CD4-positive, alpha-beta T cell treated with Interleukin-6 at 100 ng/mL for 8 hours (primary cell): ENCODE measurements around the gene LRRC26.

Experiments used
- DNase-seq: peaks from one replicate; pipeline ENCODE4 v3.0.0-alpha.2; 2020; ENCODE audit warnings: mixed read lengths, low spot score

LRRC26 gene

GRCh38 chr9:137183980-137184595 is 14.2 kb upstream of the LRRC26 start:
- DNase-seq = no peak

- no peak for DNase-seq
Observed at GRCh38 chr9:137182836-137183235, 13.0 kb upstream of the LRRC26 start.

DNA sequence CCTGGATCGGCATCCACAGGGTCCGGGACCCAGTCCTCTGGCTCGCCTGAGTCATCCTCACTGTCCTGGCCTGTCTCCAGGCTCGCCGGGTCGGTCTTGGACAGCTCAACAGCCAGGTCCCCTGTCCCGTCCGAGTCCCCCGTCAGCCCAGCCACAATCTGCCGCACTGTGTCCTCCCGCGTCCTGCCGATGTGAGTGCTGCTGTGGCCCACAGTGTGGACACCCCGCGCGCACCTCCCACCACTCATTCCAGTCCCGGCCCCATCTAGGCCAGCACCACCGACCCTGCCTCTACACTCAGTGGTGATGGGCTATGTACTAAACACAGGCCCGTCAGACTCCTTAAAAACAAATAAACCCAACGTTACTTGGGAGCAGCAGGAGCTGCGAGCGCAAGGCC is 11.8 kb upstream of the LRRC26 start:
- DNase-seq = no peak

- DNase-seq = no peak
Observed at GRCh38 chr9:137180491-137180890, 10.6 kb upstream of the LRRC26 start.

DNA sequence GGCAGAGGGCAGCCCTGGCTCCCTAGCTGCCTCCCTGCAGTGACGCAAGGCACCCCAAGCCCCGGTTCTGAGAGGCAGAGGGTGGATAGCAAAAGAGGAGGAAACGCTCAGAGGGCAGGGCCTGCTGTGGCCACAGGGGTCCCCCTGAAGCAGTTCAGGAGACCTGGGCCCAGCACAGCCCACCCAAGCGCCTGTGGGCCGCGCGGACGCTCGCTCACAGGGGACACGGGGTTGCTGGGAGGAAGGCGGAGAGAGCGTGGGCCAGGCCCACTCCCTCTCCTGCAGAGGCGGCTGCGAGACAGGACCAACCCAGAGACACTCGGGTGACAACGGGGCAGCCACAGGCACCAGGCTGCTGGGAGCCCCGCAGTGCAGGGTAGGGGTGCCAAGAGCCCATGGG is 9.9 kb upstream of the LRRC26 start:
- DNase-seq = no peak

DNA sequence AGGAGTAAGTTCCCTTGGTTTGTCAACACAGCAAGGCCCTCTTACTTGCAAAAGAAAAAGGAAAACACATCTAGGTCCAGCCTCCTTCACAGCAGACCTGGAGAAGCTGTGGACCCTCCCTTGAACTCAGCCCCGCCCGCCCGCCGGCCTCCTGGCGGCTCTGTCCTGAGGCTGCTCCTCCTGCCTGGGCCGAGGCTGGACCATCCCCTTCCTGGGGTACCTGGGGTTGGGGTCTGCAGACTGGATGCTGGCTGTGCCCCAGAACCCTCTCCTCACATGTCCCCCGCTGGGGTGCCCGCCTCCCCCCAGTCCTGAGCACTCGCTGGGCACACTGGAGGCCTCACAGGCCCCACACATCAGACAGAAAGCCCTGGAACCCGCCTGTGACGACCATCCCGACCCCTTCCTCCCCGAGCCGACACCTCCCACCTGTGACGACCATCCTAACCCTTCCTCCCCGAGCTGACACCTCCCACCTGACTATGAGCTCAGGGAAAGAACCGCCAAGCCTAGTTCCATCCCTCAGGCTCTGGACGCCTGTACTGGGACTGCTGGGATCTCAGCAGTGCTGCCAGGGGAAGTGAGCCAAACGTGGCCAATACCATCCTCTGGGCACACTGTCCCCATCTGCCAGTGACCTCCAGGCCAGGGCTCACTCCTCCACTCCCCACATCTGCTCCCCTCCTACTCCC is 9.2 kb upstream of the LRRC26 start:
- DNase-seq = no peak

DNA sequence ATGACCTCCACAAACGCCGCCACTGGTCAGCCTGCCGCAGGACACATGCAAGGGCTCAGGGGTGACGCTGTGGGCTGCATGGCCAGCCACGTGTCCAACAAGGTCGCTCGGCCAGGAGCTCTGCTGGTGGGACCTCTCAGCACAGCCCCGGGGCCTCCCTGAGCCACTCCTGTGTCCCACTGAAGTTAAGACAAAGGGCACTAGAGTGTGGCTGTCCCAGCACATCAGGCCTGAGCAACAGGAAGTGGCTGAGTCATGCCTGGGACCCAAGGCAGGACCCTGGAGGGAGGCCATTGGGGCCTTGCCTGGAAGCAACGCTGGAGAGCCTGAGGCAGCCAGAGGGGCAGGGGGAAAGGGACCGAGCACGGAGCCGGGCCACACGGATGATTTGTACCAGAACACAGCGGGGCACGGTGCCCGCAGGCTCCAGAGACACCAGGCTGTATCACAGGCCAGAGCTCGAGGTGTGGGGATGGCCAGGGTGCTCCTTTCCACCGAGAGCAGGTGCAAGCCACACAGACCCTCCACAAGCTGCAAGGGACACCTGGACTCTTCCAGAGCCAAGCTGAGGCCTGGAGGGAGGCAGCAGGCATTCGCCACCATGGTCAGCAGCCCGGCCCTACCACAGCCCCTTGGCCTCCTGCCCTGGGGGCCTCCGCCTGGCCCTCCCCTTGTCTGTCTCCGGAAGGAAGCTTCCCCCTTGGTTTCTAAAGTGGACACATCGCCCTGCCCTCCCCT is 8.5 kb upstream of the LRRC26 start:
- DNase-seq = no peak

DNA sequence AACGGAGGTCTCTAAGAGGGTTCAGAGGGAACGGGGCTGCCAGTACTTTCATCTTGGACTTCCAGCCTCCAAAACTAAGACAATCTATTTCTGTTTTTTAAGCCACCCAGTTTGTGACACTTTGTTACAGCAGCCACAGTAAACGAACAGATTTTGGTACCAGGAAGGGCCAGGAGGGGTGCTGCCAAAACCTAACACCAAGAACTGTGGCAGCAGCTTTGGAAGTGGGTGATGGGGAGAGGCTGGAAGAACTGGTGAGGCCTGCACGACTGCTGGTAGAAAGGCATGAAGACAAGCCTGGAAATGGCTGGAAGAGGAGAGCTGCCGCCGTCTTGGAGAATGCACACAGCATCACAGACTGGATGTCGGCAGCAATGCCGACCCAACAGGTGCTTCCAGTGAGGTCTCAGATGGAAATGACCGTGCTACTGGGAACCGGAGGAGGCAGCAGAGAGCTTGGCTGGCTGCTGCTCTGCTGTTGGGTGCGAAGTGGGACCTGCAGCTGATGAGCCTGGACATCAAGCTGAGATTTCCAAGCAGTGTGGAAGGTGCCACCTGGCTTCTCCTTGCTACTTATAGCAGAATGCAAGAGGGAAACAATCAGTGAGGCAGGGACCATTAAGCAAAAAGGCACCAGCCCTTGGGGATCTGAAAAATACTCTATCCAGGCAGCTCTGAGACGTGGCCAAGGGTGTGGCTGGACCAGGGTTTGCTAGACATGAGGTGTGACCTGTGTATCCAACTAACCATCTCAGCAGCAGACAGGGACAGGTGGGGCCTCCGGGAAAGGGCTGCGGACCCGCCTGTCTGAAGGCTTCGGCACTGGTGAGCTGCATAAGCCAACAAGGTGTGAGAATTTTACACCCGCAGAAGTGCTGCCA is 6.7 kb upstream of the LRRC26 start:
- DNase-seq = no peak

DNA sequence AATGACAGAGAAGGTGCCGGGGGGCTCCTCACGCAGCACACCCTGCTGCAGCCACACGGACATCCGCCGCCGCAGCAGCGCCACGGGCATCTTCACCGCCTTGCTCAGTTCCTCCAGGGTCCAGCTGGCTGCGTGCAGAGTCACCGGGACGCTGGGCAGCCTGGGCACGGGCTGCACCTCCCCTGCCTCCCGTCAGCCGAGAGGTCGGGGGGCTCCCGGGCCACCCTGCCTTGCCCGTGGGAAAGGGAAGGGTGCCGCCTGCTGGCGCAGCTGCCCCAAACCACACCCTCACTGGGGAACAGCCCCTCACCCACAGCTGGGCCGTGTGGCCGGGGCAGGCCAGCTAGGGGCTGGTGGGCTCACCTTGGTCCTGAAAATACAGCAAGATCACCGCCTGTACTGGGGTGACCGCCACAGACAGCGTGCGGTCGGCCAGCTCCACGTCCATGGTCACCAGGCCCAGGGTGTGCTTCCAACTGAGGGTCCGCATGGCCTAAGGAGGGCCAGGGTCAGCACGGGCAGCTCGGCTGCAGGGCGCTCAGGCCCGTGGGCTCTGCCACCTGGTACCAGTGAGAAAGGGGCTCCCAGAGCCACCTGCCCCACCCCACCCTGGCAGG is 5.6 kb upstream of the LRRC26 start:
- no peak for DNase-seq

- no peak for DNase-seq
Observed at GRCh38 chr9:137174722-137175293, 5.0 kb upstream of the LRRC26 start.

DNA sequence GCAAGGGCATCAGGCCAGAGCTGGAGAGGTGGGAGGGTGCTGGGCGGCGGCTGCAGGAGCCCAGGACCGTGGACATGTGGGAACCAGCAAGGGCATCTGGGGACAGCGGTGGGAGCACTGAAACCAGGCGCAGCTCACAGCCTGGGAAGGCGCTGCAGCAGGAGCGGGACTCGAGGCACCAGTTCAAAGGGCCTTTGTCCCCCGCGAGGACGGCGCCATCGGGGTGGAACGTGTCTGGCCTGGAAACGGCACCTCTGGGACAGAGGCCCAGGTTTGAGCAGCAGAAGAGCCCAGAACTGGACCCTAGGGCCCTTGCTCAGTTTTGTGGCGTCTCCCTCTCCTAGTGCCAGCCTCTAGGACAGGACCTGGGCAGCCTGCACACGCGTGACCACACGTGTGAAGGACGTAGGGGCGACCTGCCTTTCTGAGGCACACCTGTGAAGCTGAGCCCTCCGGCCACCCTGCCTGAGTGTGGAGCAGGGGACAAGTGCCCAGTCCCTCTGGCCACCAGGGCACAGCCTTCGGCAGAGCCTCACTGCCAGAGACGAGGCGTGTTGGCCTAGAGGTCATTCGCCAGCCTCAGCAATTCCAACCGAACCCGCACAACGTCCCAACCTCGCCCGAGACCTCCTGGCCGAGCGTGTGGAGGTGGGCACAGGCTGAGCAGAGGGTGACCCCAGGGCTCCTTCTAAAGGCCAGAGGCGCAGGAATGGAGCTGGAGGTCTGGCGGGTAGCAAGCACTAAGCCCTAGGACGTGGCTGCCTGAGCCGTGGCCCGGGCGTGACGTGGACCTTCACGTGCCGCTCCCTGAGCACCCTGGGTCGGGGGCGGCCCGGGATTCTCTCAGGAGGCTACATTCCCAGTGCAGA is 4.2 kb upstream of the LRRC26 start:
- no peak for DNase-seq

DNA sequence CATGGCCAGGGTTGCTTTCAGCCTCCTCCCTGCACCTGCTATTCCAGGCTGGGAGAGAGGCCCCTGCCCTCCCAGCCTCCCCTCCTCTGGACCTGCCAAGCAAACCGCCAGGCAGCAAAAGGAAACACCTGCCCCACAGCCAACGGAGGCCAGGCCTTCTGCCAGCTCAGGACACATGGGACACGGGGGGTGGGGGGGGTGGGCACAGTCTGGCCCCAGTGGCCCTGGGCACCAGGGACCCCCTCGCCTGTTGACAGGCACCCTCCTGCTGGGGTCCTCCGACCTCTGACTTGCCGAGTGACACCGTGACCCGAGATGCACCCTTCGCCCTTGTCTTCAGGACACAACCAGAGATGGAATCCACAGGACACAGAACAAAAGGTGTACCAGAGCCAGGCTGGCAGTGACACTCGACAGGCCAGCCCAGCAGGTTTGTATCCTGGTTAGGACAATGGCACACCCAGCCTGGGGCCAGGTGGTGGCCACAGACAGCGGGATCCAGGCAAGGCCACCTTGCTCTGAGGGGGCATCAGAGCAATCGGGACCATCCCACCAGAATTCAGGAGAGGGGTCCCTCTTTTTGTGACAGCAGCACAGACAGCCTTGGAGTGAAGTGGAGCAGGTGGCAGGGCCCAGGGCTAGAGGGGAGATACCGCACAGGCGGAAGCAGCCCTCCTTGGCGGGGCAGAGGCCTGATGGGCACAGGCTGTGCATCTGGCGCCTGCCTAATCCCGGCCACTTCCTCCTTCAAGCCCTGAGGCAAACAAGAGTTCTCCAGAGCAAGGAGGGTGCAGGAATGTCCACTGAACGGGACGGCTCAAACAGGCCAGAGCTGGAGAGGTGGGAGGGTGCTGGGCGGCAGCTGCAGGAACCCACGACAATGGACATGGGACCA is 3.3 kb upstream of the LRRC26 start:
- DNase-seq = no peak

- DNase-seq = no peak
Observed at GRCh38 chr9:137171149-137171900, 1.5 kb upstream of the LRRC26 start.

GRCh38 chr9:137170486-137171148 is 766 bp upstream of the LRRC26 start:
- no peak for DNase-seq

DNA sequence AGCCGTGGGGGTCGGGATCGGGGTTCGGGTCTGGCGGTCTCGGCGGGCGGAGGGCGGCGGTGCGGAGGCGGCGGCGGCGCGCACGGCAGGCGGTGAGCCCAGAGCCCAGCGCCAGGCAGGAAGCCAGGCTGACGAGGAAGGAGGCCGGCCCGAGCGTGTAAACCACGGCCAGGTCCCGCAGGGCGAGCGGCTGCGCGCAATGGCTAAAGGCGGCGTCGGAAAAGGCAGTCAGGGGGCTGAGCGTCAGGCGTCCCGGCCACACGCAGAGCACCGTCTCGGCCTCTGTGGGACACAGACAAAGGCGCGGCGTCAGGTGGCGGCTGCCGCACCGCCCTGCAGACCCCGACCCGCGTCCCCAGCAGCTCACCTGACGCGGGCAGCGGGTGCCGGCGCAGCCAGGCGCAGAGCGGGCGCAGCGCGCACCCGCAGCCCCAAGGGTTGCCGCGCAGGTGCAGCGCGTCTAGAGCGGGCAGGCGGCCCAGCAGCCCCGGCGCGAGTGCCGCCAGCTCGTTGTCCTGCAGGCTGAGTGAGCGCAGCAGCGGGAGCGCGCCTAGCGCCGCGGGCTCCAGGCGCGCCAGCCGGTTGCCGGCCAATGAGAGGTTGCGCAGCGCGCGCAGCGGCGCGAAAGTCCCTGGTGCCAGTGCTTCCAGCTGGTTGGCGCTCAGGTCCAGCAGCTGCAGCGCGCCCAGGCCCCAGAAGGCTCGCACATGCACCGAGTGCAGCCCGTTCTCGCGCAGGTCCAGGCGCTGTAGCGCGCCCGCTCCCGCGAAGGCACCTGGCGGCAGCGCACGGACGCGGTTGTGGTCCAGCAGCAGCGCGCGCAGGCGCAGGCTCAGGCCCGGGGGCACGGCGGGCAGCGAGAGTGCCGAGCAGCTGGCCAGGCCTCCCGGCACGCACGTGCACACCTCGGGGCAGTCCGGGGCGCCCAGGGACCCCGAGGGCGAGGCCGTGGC is 671 bp downstream of the LRRC26 start:
- no peak for DNase-seq

DNA sequence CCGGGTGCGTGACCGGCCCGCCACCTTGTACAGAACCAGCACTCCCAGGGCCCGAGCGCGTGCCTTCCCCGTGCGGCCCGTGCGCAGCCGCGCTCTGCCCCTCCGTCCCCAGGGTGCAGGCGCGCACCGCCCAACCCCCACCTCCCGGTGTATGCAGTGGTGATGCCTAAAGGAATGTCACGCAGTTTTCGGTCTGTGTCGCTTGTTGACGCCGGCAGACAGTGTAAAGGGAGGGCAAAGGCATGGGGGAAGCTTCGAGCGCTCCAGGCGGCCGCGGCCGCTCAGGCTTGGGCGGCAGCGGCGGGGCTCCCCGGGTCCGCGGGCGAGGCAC is 1.3 kb downstream of the LRRC26 start:
- DNase-seq = no peak
